Activated CD8-positive, alpha-beta T cell treated with anti-CD3 and anti-CD28 coated beads for 36 hours (primary cell): ENCODE measurements around the gene LY6G5C. TPM values are rescaled to one million over a fixed set of nuclear protein-coding genes. Genes with fewer than 3 reads are reported as not detected.

Experiments used
- ATAC-seq: fragments of 200-7000 bp; cut with Tn5 transposase; one replicate; pipeline ENCODE4 v1.10.0; 2021; ENCODE audit warnings: mild to moderate bottlenecking, moderate library complexity
- CTCF ChIA-PET: fragments of 350-600 bp; sonication (Branson Sonifier 250); formaldehyde crosslinking; loops from one replicate; lab custom pipeline; 2021; ENCODE audit warnings: antibody characterized with exemption; lab: Charles Lee
- POLR2A ChIA-PET: fragments of 350-600 bp; sonication (Branson Sonifier 250); formaldehyde crosslinking; loops from one replicate; lab custom pipeline; 2021; ENCODE audit warnings: antibody characterized with exemption; lab: Charles Lee
- DNase-seq: peaks from one replicate; pipeline ENCODE4 v3.0.0-alpha.2; 2020
- H3K27ac Mint-ChIP-seq: one replicate; pipeline ENCODE4 v1.8.0; 2021; ENCODE audit warnings: mild to moderate bottlenecking, mixed read lengths
- H3K27me3 Mint-ChIP-seq: one replicate; pipeline ENCODE4 v1.8.0; 2021; ENCODE audit warnings: mixed read lengths
- H3K36me3 Mint-ChIP-seq: one replicate; pipeline ENCODE4 v1.8.0; 2021; ENCODE audit warnings: low read depth, mixed read lengths
- H3K4me1 Mint-ChIP-seq: one replicate; pipeline ENCODE4 v1.8.0; 2021; ENCODE audit warnings: low read depth, mixed read lengths
- H3K4me3 Mint-ChIP-seq: one replicate; pipeline ENCODE4 v1.8.0; 2021; ENCODE audit warnings: mild to moderate bottlenecking, moderate library complexity, mixed read lengths
- H3K9me3 Mint-ChIP-seq: one replicate; pipeline ENCODE4 v1.8.0; 2021; ENCODE audit warnings: mixed read lengths
- CTCF ChIP-seq: fragments of 200-600 bp; IDR thresholded peaks from one replicate; pipeline ENCODE4 v1.8.0; 2022; ENCODE audit warnings: antibody characterized with exemption, mild to moderate bottlenecking
- intact Hi-C: fragments of 100-400 bp; cut with micrococcal nuclease; formaldehyde crosslinking; loops from one replicate; pipeline ENCODE4 v1.10.0; 2022
- total RNA-seq, 2 experiments: library from RNA; stranded (reverse); gene quantifications; one replicate each; pipeline ENCODE4 v1.2.3, GENCODE V29; 2021

Gene LY6G5C
- total RNA-seq, 2 experiments from 2014 or later: 1.6 to 2.3 TPM

- Mint-ChIP-seq H3K4me1 (peaks cover 12% of the 10 kb centered on the region), H3K27ac (no peak within 1 kb of the TSS), H3K36me3 (no peaks in the 10 kb centered on the region), H3K27me3 (no peaks in the 10 kb centered on the region), H3K9me3 (no peaks in the 10 kb centered on the region), H3K4me3 (no peak within 1 kb of the TSS)
- TF ChIP-seq CTCF: no peak
- no peak for ATAC-seq
- no peak for DNase-seq
- intact Hi-C loops: no loop called here
- CTCF ChIA-PET: interaction anchor here (1.1 to 1.3 kb wide), 2 partner anchors 17 to 89 kb away, joined by 3 to 4 read pairs; partner anchors contain the start of gene VARS1
- POLR2A ChIA-PET: interaction anchor here (0.6 to 1.0 kb wide), 2 partner anchors 39 to 58 kb away, joined by 3 read pairs; no protein-coding TSS in a partner anchor
Observed at GRCh38 chr6:31706599-31706998, 25.7 kb upstream of the LY6G5C start, which contains the start of gene LY6G6F. Gene LY6G6F (plus strand): TSS chr6:31706866. CDS start chr6:31706907, 41 bp downstream.

GRCh38 chr6:31705931-31706330 is 25.1 kb upstream of the LY6G5C start:
- H3K27ac Mint-ChIP-seq: no peak overlapping the region
- POLR2A ChIA-PET: no interaction called here
- no peak for TF ChIP-seq CTCF
- DNase-seq (no peak), ATAC-seq (no peak)
- CTCF ChIA-PET: interaction anchor here (1.1 to 1.3 kb wide), 2 partner anchors 16 to 90 kb away, joined by 3 to 4 read pairs; partner anchors contain the start of gene VARS1
- no peak overlapping the region for H3K4me3 Mint-ChIP-seq
- H3K36me3 Mint-ChIP-seq: peaks cover 3% of the 10 kb centered on the region
- H3K4me1 Mint-ChIP-seq: peaks cover 16% of the 10 kb centered on the region
- H3K9me3 Mint-ChIP-seq: no peaks in the 10 kb centered on the region
- intact Hi-C loops: no loop called here
- no peaks in the 10 kb centered on the region for H3K27me3 Mint-ChIP-seq

GRCh38 chr6:31702819-31703716 is 22.2 kb upstream of the LY6G5C start, which contains the start of gene ABHD16A:
Gene ABHD16A (minus strand): TSS chr6:31703324. CDS start chr6:31703281, 43 bp downstream.
- Mint-ChIP-seq H3K36me3 (peaks cover 3% of the 10 kb centered on the region), H3K27me3 (no peaks in the 10 kb centered on the region), H3K4me1 (peaks cover 21% of the 10 kb centered on the region), H3K9me3 (no peaks in the 10 kb centered on the region), H3K27ac (peak within 1 kb of the TSS; percentile 94), H3K4me3 (peak within 1 kb of the TSS; percentile 95)
- DNase-seq (peak; percentile 99), ATAC-seq (peak; percentile 95)
- no peak for TF ChIP-seq CTCF
- intact Hi-C loops: no loop called here
- CTCF ChIA-PET: interaction anchor here (0.7 to 1.6 kb wide), 7 partner anchors 9 to 127 kb away, joined by 3 to 6 read pairs (median 5); partner anchors contain the start of genes GPANK1, LSM2 and VARS1
- POLR2A ChIA-PET: interaction anchor here (0.7 to 3.4 kb wide), 16 partner anchors 10 to 163 kb away, joined by 3 to 13 read pairs (median 5); partner anchors contain the start of genes C6orf47, CSNK2B, GPANK1 and LY6G5C

GRCh38 chr6:31702405-31702818 is 21.5 kb upstream of the LY6G5C start:
- ChIA-PET POLR2A (interaction anchor here (0.8 to 3.4 kb wide), 12 partner anchors 10 to 133 kb away, joined by 3 to 13 read pairs (median 5); partner anchors contain the start of genes C6orf47, CSNK2B, GPANK1 and LY6G5C), CTCF (interaction anchor here (1.2 to 1.4 kb wide), 2 partner anchors 94 to 104 kb away, joined by 3 to 5 read pairs; partner anchors contain the start of gene VARS1)
- ATAC-seq: peak; percentile 12
- DNase-seq: peak; percentile 49
- H3K27ac Mint-ChIP-seq: peak overlapping the region; percentile 94
- no peaks in the 10 kb centered on the region for H3K9me3 Mint-ChIP-seq
- no peaks in the 10 kb centered on the region for H3K27me3 Mint-ChIP-seq
- peaks cover 27% of the 10 kb centered on the region for H3K4me1 Mint-ChIP-seq
- intact Hi-C loops: no loop called here
- peaks cover 7% of the 10 kb centered on the region for H3K36me3 Mint-ChIP-seq
- TF ChIP-seq CTCF: no peak
- peak overlapping the region; percentile 95 for H3K4me3 Mint-ChIP-seq
